Measurements from ENCODE around the gene CLSTN1. TPM values are rescaled to one million over a fixed set of nuclear protein-coding genes. Genes with fewer than 3 reads are reported as not detected.

CLSTN1 gene
- total and polyA plus RNA-seq, 2 of the 13 experiments (the other 11 are each of a cell fraction or from before 2014, with no cell fraction given): 19.7 to 29.8 TPM

GRCh38 chr1:9835758-9836631, 12.2 kb upstream of the CLSTN1 start (continued):
- TF ChIP-seq ZNF788 (CRISPR knock-in tag; IDR thresholded peaks at IDR 0.05; ENCODE audit: borderline replicate concordance) (peak; percentile 74; the same call in 1 of the 2 replicates), UBTF (CRISPR knock-in tag; IDR thresholded peaks at IDR 0.05) (0 out of 2 replicates have a peak, but pooled peaks have one; percentile 27), IRX3 (CRISPR knock-in tag; IDR thresholded peaks at IDR 0.05; ENCODE audit: borderline replicate concordance, low read depth) (no peak), ZBTB39 (CRISPR knock-in tag; IDR thresholded peaks at IDR 0.05) (no peak), ZNF704 (CRISPR knock-in tag; IDR thresholded peaks at IDR 0.05; ENCODE audit: borderline replicate concordance) (no peak), ZBTB1 (CRISPR knock-in tag; IDR thresholded peaks at IDR 0.05; ENCODE audit: borderline replicate concordance) (no peak), CTCF (CRISPR knock-in tag; IDR thresholded peaks at IDR 0.05) (peak; percentile 48), ZNF326 (CRISPR knock-in tag; IDR thresholded peaks at IDR 0.05; ENCODE audit: borderline replicate concordance) (no peak), BRD4 (CRISPR knock-in tag; IDR thresholded peaks at IDR 0.05) (0 out of 2 replicates have a peak, but pooled peaks have one; percentile 34), ELK4 (CRISPR knock-in tag; IDR thresholded peaks at IDR 0.05; ENCODE audit: borderline replicate concordance) (no peak), ZNF501 (CRISPR knock-in tag; IDR thresholded peaks at IDR 0.05) (0 out of 2 replicates have a peak, but pooled peaks have one; percentile 27), PAXIP1 (CRISPR knock-in tag; conservative IDR thresholded peaks at IDR 0.05) (peak; percentile 25; the same call in 1 of the 2 replicates)

Measured in HepG2 (cell line).